ENCODE measurements around the gene MIX23.
A peak's percentile ranks its signal among the peaks of the same experiment; 100 is the strongest.

The MIX23 gene

GRCh38 chr3:122394173-122394572 is 11.1 kb upstream of the MIX23 start:
- Histone ChIP-seq H3K27me3 (ENCODE audit: control insufficient read depth in 1 of 2, insufficient read depth in 2 of 2, low read length in 2 of 2) (no peaks in the 10 kb centered on the region), H3K36me3 (ENCODE audit: control insufficient read depth in 1 of 2, insufficient read depth in 2 of 2, low read length in 2 of 2) (peaks cover 0 to 6% of the 10 kb centered on the region in 2 donors), H3K4me3 (ENCODE audit: low read depth in 1 of 2, low read length in 2 of 2) (no peak overlapping the region), H3K27ac (ENCODE audit: low read depth, low read length) (no peak overlapping the region), H3K9me3 (ENCODE audit: control insufficient read depth in 1 of 2, low read length in 2 of 2) (no peaks in the 10 kb centered on the region), H3K9ac (ENCODE audit: low read depth in 1 of 2, low read length in 2 of 2) (no peak overlapping the region), H3K4me1 (ENCODE audit: control insufficient read depth in 1 of 2, insufficient read depth in 2 of 2, low read length in 2 of 2) (peaks cover 0 to 7% of the 10 kb centered on the region in 2 donors)

GRCh38 chr3:122392868-122393844 is 10.1 kb upstream of the MIX23 start:
- peaks cover 0 to 7% of the 10 kb centered on the region in 2 donors for H3K4me1 ChIP-seq (ENCODE audit: control insufficient read depth in 1 of 2, insufficient read depth in 2 of 2, low read length in 2 of 2)
- H3K36me3 ChIP-seq (ENCODE audit: control insufficient read depth in 1 of 2, insufficient read depth in 2 of 2, low read length in 2 of 2): peaks cover 0 to 6% of the 10 kb centered on the region in 2 donors
- H3K4me3 ChIP-seq (ENCODE audit: low read depth in 1 of 2, low read length in 2 of 2): no peak overlapping the region
- no peak overlapping the region for H3K27ac ChIP-seq (ENCODE audit: low read depth, low read length)
- no peaks in the 10 kb centered on the region for H3K9me3 ChIP-seq (ENCODE audit: control insufficient read depth in 1 of 2, low read length in 2 of 2)
- H3K9ac ChIP-seq (ENCODE audit: low read depth in 1 of 2, low read length in 2 of 2): no peak overlapping the region
- H3K27me3 ChIP-seq (ENCODE audit: control insufficient read depth in 1 of 2, insufficient read depth in 2 of 2, low read length in 2 of 2): no peaks in the 10 kb centered on the region

DNA sequence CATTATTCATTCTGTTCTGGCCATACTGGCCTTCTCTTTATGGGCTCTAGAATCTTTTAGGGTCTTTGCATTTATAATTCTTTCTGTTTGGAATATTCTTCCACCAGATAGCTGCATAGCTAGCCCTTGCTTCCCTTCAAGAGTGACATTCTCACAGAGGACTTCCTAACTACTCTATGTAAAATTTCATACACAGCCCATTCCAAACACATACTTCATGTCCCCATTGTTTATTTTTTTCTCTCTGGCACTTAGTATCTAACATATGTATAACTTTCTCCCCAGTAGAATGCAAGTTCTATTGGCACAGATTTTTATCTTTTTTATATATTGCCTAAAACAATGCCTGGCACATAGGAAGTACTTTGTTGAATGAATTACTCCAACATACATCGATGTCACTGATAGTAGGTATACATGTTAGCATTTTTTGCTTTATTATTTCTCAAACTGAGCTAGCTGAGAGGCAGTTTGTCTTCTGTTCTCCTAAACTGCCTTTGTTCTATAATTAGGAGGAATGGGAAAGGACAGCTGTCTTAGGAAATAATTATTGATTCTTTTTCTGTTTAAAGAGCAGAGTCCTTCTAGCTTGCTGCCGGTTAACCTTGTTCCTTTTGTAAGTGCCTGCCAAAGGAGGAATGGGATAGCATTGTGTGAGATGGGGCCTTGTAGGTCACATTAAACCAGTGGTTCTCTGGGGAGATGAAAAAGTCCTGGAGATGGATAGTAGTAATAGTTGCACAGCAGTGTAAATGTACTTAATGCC is 8.8 kb upstream of the MIX23 start:
- Histone ChIP-seq H3K27me3 (ENCODE audit: control insufficient read depth in 1 of 2, insufficient read depth in 2 of 2, low read length in 2 of 2) (no peaks in the 10 kb centered on the region), H3K9ac (ENCODE audit: low read depth in 1 of 2, low read length in 2 of 2) (no peak overlapping the region), H3K27ac (ENCODE audit: low read depth, low read length) (no peak overlapping the region), H3K4me1 (ENCODE audit: control insufficient read depth in 1 of 2, insufficient read depth in 2 of 2, low read length in 2 of 2) (peaks cover 0 to 7% of the 10 kb centered on the region in 2 donors), H3K4me3 (ENCODE audit: low read depth in 1 of 2, low read length in 2 of 2) (no peak overlapping the region), H3K36me3 (ENCODE audit: control insufficient read depth in 1 of 2, insufficient read depth in 2 of 2, low read length in 2 of 2) (peaks cover 0 to 6% of the 10 kb centered on the region in 2 donors), H3K9me3 (ENCODE audit: control insufficient read depth in 1 of 2, low read length in 2 of 2) (no peaks in the 10 kb centered on the region)

DNA sequence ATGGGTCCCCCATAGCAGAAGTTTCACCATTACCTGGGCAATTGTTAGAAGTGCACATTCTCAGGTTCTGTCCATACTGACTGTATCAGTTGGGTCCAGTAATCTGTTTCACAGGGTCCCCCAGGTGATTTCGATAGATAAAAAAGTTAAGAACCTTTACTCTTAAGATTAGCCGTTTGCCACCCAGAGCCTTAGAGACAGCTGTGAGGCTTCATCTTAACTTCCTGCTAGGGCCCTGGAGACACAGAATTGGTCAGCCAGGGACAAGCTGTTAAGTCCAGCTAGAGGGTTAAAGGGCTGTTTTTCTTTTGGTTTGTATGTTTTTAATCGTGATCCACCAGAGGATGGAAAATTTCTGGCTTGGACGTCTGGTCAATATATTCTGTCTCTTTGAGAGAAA is 7.6 kb upstream of the MIX23 start:
- Histone ChIP-seq H3K27ac (ENCODE audit: low read depth, low read length) (no peak overlapping the region), H3K4me1 (ENCODE audit: control insufficient read depth in 1 of 2, insufficient read depth in 2 of 2, low read length in 2 of 2) (peaks cover 0 to 11% of the 10 kb centered on the region in 2 donors), H3K9ac (ENCODE audit: low read depth in 1 of 2, low read length in 2 of 2) (no peak overlapping the region), H3K4me3 (ENCODE audit: low read depth in 1 of 2, low read length in 2 of 2) (no peak overlapping the region), H3K27me3 (ENCODE audit: control insufficient read depth in 1 of 2, insufficient read depth in 2 of 2, low read length in 2 of 2) (no peaks in the 10 kb centered on the region), H3K9me3 (ENCODE audit: control insufficient read depth in 1 of 2, low read length in 2 of 2) (no peaks in the 10 kb centered on the region), H3K36me3 (ENCODE audit: control insufficient read depth in 1 of 2, insufficient read depth in 2 of 2, low read length in 2 of 2) (peaks cover 0 to 6% of the 10 kb centered on the region in 2 donors)

GRCh38 chr3:122389892-122390291 is 6.9 kb upstream of the MIX23 start:
- Histone ChIP-seq H3K27me3 (ENCODE audit: control insufficient read depth in 1 of 2, insufficient read depth in 2 of 2, low read length in 2 of 2) (no peaks in the 10 kb centered on the region), H3K4me1 (ENCODE audit: control insufficient read depth in 1 of 2, insufficient read depth in 2 of 2, low read length in 2 of 2) (peaks cover 4 to 17% of the 10 kb centered on the region in 2 donors), H3K27ac (ENCODE audit: low read depth, low read length) (no peak overlapping the region), H3K4me3 (ENCODE audit: low read depth in 1 of 2, low read length in 2 of 2) (no peak overlapping the region), H3K9ac (ENCODE audit: low read depth in 1 of 2, low read length in 2 of 2) (no peak overlapping the region), H3K9me3 (ENCODE audit: control insufficient read depth in 1 of 2, low read length in 2 of 2) (no peaks in the 10 kb centered on the region), H3K36me3 (ENCODE audit: control insufficient read depth in 1 of 2, insufficient read depth in 2 of 2, low read length in 2 of 2) (peaks cover 0 to 6% of the 10 kb centered on the region in 2 donors)

- H3K27ac ChIP-seq (ENCODE audit: low read depth, low read length): no peak overlapping the region
- peaks cover 0 to 5% of the 10 kb centered on the region in 2 donors for H3K36me3 ChIP-seq (ENCODE audit: control insufficient read depth in 1 of 2, insufficient read depth in 2 of 2, low read length in 2 of 2)
- H3K4me1 ChIP-seq (ENCODE audit: control insufficient read depth in 1 of 2, insufficient read depth in 2 of 2, low read length in 2 of 2): peaks cover 10 to 23% of the 10 kb centered on the region in 2 donors
These were observed 6.2 kb upstream of the MIX23 start for GRCh38 chr3:122389197-122389596.

GRCh38 chr3:122387709-122388108 is 4.7 kb upstream of the MIX23 start:
- Histone ChIP-seq H3K4me3 (ENCODE audit: low read depth in 1 of 2, low read length in 2 of 2) (no peak overlapping the region), H3K9ac (ENCODE audit: low read depth in 1 of 2, low read length in 2 of 2) (no peak overlapping the region), H3K4me1 (ENCODE audit: control insufficient read depth in 1 of 2, insufficient read depth in 2 of 2, low read length in 2 of 2) (peaks cover 10 to 23% of the 10 kb centered on the region in 2 donors), H3K36me3 (ENCODE audit: control insufficient read depth in 1 of 2, insufficient read depth in 2 of 2, low read length in 2 of 2) (no peaks in the 10 kb centered on the region), H3K27ac (ENCODE audit: low read depth, low read length) (no peak overlapping the region), H3K9me3 (ENCODE audit: control insufficient read depth in 1 of 2, low read length in 2 of 2) (no peaks in the 10 kb centered on the region), H3K27me3 (ENCODE audit: control insufficient read depth in 1 of 2, insufficient read depth in 2 of 2, low read length in 2 of 2) (no peaks in the 10 kb centered on the region)

More at GRCh38 chr3:122389197-122389596, 6.2 kb upstream of the MIX23 start:
- no peak overlapping the region for H3K4me3 ChIP-seq (ENCODE audit: low read depth in 1 of 2, low read length in 2 of 2)
- H3K27me3 ChIP-seq (ENCODE audit: control insufficient read depth in 1 of 2, insufficient read depth in 2 of 2, low read length in 2 of 2): no peaks in the 10 kb centered on the region
- no peak overlapping the region for H3K9ac ChIP-seq (ENCODE audit: low read depth in 1 of 2, low read length in 2 of 2)
- H3K9me3 ChIP-seq (ENCODE audit: control insufficient read depth in 1 of 2, low read length in 2 of 2): no peaks in the 10 kb centered on the region

DNA sequence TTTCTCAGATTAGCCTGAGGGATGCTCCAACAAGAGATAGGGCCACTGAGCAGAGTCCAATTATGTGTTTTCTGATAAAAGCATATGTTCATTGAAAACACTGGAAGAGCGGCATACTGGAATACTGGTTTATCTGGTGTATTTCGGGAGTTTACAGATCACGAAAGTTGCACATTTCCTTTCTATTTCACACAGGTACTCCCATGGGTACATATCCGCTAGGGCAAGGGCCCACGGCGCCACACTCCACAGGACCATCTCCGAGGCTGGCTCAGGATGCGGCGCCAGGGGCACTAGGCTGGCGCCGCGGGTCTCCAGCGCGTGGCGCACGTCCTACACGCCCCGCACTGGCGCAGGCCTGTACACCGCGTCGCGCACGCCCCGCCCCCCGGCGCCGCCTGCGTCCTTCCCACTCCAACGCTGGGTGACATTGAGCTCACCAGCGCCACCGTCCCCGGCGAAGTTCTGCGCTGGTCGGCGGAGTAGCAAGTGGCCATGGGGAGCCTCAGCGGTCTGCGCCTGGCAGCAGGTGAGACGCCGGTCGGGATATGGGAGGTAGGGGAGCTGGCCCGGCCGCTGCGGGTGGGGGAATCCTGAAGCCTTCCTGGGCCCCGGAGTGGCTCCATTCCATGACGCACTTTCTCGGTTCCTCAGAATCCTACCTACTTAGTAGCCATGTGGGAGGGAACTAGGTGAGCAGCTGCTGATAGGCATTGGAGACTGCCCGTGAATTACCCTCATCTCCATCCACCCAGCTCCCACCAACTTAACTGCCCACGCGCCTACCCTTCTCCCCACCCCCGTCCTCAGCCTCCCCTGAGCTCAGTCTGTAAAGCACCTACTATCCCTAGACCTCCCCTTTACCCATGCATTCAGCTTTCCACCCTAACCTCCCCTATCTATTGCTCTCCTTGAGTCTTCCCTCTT is 1.0 kb upstream of the MIX23 start, which contains the start of gene FAM162A:
Gene FAM162A, plus strand, starts transcription at position 412 of the 927 bp plus-strand sequence. Its CDS starts 84 bp downstream, at position 496.
- Histone ChIP-seq H3K36me3 (ENCODE audit: control insufficient read depth in 1 of 2, insufficient read depth in 2 of 2, low read length in 2 of 2) (no peaks in the 10 kb centered on the region), H3K9me3 (ENCODE audit: control insufficient read depth in 1 of 2, low read length in 2 of 2) (no peaks in the 10 kb centered on the region), H3K27ac (ENCODE audit: low read depth, low read length) (peak within 1 kb of the TSS; percentile 86), H3K4me1 (ENCODE audit: control insufficient read depth in 1 of 2, insufficient read depth in 2 of 2, low read length in 2 of 2) (peaks cover 16 to 23% of the 10 kb centered on the region in 2 donors), H3K4me3 (ENCODE audit: low read depth in 1 of 2, low read length in 2 of 2) (peak within 1 kb of the TSS; percentile 96 to 97), H3K27me3 (ENCODE audit: control insufficient read depth in 1 of 2, insufficient read depth in 2 of 2, low read length in 2 of 2) (no peaks in the 10 kb centered on the region), H3K9ac (ENCODE audit: low read depth in 1 of 2, low read length in 2 of 2) (peak within 1 kb of the TSS; percentile 78 to 95)

DNA sequence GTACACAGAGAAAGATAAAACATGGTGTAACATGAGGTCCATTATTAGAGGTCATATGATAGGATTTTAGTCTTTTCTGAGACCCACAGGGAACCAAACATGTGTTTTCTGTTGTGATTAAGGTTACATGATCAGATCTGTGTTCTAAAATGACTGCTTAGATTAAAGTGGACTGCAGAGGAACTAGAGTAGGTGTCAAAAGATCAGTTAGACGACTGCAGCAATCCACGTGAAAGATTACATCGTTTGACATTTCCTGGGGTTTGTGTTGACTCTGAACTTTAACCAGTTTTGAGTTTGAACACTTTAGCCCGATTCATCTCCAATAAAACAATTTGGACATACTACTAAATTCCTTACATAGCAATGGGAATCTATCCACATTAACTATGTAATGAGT is 5.1 kb downstream of the MIX23 start:
- Histone ChIP-seq H3K27ac (ENCODE audit: low read depth, low read length) (no peak overlapping the region), H3K9me3 (ENCODE audit: control insufficient read depth in 1 of 2, low read length in 2 of 2) (no peaks in the 10 kb centered on the region), H3K4me3 (ENCODE audit: low read depth in 1 of 2, low read length in 2 of 2) (no peak overlapping the region), H3K27me3 (ENCODE audit: control insufficient read depth in 1 of 2, insufficient read depth in 2 of 2, low read length in 2 of 2) (no peaks in the 10 kb centered on the region), H3K4me1 (ENCODE audit: control insufficient read depth in 1 of 2, insufficient read depth in 2 of 2, low read length in 2 of 2) (peaks cover 5 to 6% of the 10 kb centered on the region in 2 donors), H3K36me3 (ENCODE audit: control insufficient read depth in 1 of 2, insufficient read depth in 2 of 2, low read length in 2 of 2) (no peaks in the 10 kb centered on the region), H3K9ac (ENCODE audit: low read depth in 1 of 2, low read length in 2 of 2) (no peak overlapping the region)
